Epidermal melanocyte (primary cell): ENCODE data around the gene SLC25A48.
"Not testable (repeated sequence)": the region's sequence is repeated elsewhere in the genome, so short reads cannot be mapped to it uniquely, and the experiment has no call there.

Source experiments
- DNase-seq: peaks from one replicate; pipeline ENCODE4 v3.0.0; 2011; ENCODE audit warnings: low spot score; ENCODE audit not compliant: insufficient read length

Gene SLC25A48

GRCh38 chr5:135829681-135830383, 4.6 kb upstream of the SLC25A48 start:
- peak; percentile 54 for DNase-seq

GRCh38 chr5:135830384-135830700, 4.1 kb upstream of the SLC25A48 start:
- DNase-seq, result no peak

GRCh38 chr5:135830876-135831275, 3.6 kb upstream of the SLC25A48 start:
- no peak for DNase-seq

GRCh38 chr5:135831439-135831838, 3.0 kb upstream of the SLC25A48 start:
- DNase-seq, result no peak

- DNase-seq, result no peak
Measured at GRCh38 chr5:135831851-135832555, 2.5 kb upstream of the SLC25A48 start.

GRCh38 chr5:135832941-135833920, 1.2 kb upstream of the SLC25A48 start:
- DNase-seq, result no peak

- no peak for DNase-seq
Measured at GRCh38 chr5:135833961-135834638, 363 bp upstream of the SLC25A48 start.

GRCh38 chr5:135835766-135836165, 1.3 kb downstream of the SLC25A48 start:
- no peak for DNase-seq

GRCh38 chr5:135838395-135838794, 3.9 kb downstream of the SLC25A48 start:
- not testable (repeated sequence) for DNase-seq

GRCh38 chr5:135839566-135839965, 5.1 kb downstream of the SLC25A48 start:
- no peak for DNase-seq

GRCh38 chr5:135840959-135841358, 6.5 kb downstream of the SLC25A48 start:
- DNase-seq, result no peak

- DNase-seq, result no peak
Measured at GRCh38 chr5:135842737-135843136, 8.3 kb downstream of the SLC25A48 start.

GRCh38 chr5:135843571-135844337, 9.3 kb downstream of the SLC25A48 start:
- no peak for DNase-seq

- no peak for DNase-seq
Measured at GRCh38 chr5:135846311-135846710, 11.8 kb downstream of the SLC25A48 start.

- DNase-seq, result no peak
Measured at GRCh38 chr5:135847976-135848375, 13.5 kb downstream of the SLC25A48 start.

GRCh38 chr5:135850231-135850630, 15.8 kb downstream of the SLC25A48 start:
- DNase-seq, result no peak

GRCh38 chr5:135850671-135851070, 16.2 kb downstream of the SLC25A48 start:
- no peak for DNase-seq

GRCh38 chr5:135851186-135851914, 16.9 kb downstream of the SLC25A48 start:
- DNase-seq, result no peak

GRCh38 chr5:135851915-135852845, 17.7 kb downstream of the SLC25A48 start:
- DNase-seq, result no peak
